ENCODE data around the gene TSHZ1.

Gene TSHZ1

DNA sequence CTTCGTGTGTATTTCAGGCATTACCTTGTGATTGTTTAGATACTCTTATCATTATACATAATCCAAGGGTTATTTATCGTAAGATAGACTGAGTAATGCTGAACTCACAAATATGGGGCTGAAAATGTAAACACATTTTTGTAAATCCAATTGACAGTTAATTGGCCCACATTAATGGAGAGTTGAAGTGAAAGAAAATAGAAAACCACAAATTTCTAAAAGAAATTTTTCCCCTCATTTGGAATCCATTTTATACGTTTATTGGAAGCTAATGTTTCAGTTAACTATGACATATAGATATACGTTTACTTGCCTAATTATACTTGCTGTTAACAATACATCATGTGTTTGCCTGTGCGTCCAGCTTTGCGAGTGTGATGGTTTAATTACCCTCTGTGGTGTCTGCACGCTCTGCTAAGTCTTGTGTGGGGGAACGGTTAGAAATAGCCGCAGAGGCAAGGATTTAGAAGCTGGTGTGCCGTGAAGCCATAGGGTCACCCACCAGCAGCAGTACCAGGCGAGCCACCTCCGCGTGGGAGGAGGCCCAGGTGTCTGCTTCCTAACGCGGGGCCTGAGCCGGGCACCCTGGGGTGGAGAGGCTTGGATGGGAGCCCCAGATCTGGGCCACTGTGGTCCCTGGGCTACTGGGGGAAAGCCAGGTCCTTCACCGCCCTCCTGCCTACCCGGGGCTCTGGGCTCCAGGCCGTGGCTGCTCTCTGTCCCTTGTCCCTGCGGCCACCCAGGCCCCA, 38.0 kb downstream of the TSHZ1 start:
- peak; percentile 89 for DNase-seq

- peak; percentile 53 for DNase-seq
These were observed 38.5 kb downstream of the TSHZ1 start for GRCh38 chr18:75249175-75249518.

DNA sequence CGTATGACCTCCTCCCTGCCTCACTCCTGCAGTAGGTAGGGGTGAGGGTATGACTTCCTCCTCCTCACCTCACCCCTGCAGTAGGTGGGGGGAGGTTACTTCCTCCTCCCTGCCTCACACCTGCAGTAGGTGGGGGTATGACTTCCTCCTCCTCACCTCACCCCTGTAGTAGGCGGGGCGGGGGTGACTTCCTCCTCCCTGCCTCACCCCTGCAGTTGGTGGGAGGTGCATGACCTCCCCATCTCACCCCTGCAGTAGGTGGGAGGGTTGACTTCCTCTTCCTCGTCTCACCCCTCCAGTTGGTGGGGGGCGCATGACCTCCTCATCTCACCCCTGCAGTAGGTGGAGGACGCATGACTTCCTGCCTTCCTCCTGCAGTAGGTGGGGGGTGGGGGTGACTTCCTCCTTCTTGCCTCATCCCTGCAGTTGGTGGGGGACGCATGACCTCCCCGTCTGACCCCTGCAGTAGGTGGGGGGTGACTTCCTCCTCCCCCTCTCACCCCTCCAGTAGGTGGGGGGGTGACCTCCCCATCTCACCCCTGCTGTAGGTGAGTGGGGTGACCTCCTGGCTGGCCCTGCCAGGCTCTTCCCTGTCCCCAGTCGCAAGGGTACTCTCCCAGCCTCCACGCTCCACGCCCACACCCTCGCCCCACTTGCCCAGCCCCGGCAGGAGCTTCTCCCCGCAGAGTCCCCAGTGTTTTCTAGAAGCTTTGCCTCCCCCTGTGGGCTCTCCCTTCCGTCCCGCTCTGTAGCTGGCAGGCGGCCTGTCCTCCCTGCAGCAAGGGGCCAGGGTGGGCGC, 39.3 kb downstream of the TSHZ1 start:
- no peak for DNase-seq

- no peak for DNase-seq
These were observed 39.8 kb downstream of the TSHZ1 start for GRCh38 chr18:75250471-75250821.

DNA sequence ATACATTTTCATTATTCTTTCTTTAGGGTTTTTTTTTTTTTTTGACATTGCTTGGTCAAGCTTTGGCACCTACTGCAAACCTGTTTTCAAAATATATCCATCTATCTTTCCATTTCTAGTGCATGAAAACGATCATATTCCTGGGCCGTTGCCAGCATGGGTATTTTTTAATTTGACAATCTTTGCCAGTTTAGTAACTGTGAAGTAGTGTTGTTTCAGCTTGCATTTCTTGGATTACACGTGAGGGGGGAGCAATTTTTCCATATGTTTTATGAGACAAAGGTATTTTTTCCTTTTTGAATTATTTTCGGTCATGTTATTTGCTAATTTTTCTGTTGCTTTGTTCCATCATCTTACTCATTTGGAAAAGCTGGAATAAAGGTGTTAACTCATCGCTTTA, 40.9 kb downstream of the TSHZ1 start:
- DNase-seq = no peak

GRCh38 chr18:75252136-75252535, 41.5 kb downstream of the TSHZ1 start:
- no peak for DNase-seq

- DNase-seq = no peak
These were observed 42.4 kb downstream of the TSHZ1 start for GRCh38 chr18:75253043-75253442.

- DNase-seq = no peak
These were observed 43.2 kb downstream of the TSHZ1 start for GRCh38 chr18:75253784-75254183.

DNA sequence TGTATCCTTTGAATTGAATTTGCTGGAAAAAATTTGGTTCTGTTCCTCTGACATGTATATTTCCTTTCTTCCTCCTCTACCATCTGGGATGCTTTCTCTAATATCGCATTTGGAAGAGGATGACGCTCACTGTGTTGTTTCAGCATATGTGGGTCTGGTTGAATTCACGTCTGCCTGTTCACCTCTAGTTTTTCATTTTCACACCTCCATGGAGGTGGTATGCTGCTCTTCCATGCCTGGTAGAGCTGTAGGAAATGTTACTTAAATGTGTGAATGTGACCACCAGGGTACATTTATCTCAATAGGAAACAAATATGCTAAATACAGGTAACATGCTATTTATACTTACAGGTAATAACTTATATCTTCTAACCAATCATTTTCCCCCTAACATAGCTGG, 44.5 kb downstream of the TSHZ1 start:
- no peak for DNase-seq

DNA sequence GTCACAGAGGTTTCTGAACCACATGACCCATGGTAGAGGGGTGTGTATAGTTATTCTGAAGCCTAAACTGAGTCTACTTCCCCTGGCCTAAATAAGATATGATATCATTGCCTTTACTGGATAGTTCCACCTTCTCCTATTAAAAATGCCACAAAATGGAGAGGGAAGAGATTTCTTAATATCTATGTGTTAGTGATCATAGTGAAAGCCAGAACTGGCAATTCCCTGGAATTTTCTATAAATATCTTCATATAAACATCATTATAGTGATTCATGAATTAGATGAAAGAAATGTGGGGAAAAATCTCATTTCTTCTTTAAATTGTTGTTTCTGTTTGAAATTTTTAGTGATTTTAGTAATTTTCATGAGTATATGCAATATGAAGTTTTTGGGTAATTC, 45.8 kb downstream of the TSHZ1 start:
- DNase-seq = no peak

DNA sequence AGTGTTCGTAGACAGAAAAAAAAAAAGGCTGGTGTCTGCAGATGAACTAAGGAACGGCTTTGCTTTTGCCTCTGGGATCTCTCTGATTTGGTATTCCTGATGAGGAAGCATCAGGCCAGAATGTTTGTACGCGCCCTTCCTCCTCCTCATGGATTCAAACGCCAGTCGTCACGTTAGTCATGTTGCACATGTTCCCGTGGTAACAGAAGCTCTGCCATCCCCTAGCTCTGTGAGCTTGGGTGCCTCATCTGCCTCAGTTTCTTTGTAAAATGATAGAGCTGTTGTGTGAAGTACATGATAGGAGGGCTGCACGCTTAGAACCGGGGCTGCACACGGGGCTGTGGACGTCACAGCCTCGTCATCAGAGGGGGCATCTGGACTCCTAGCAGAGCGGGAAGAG, 47.0 kb downstream of the TSHZ1 start:
- DNase-seq = no peak

DNA sequence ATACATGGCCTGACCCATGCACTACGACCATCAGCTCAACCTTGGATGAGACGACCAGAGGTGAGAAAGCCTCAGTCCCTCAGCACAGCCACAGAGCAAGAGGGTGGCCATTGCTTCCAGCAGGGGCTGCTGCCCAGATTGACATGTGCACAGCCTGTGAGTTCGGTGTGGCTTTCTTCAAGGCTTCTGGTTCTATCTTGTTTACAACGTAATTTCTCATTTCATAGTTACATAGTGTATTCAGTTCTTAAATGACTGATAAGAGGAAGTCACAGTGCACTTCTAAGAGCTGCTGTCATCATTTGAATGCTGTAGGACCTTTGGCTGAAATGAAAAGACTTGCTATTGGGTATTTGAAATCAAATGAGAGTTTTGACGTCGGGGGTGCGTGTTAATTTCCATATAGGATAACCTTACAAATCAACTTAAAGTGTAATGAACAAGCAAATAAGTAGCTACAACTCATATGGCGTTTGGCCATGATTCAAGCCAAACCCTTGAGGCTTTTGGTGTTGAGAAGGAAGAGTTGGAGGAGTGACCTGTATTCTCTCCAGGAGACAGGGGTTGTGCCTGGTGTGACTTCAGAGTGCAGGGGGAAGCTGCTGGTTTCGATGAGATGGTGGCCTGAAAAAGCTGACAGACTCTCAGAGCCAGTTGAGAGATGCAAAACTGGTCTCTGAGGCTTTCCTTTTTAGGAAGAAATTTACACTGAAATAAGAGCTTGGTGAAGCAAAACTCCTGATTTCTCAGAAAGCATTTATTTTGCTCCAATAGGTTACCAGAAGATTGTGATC, 51.0 kb downstream of the TSHZ1 start:
- DNase-seq = no peak

GRCh38 chr18:75262511-75262910, 51.9 kb downstream of the TSHZ1 start:
- no peak for DNase-seq

- peak; percentile 47 for DNase-seq
These were observed 53.6 kb downstream of the TSHZ1 start for GRCh38 chr18:75264195-75264594.

DNA sequence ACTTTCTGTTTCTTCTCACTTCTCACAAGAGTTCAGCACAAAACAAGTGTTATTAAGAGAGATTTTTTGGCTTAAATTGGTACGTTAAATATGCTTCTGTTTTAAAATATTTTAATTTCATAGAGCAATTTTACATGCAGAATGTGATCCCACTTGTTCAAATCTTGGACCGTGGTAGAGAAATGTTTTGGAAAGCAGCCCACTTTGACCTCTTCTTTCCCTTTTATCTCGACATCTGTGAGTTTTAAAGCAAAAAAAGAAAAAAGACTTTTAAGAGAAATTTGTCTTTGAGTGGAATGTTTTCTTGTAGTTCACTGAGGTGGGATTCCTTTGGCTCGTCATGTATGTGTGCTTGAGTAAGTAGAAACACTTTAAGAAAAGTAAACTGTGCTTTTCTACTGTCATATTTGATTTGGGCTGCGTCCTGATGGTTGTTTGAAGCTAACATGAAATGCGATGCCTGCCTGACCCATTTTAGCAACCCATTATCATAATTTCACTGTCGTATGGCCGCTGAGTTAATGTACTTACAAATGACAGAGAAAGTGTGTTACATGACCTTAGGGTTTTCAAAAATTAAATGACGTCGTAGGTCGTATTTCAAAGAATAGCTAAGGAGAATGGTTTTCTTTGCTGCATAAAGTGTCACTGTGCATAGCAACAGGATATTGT, 54.5 kb downstream of the TSHZ1 start:
- DNase-seq = no peak

DNA sequence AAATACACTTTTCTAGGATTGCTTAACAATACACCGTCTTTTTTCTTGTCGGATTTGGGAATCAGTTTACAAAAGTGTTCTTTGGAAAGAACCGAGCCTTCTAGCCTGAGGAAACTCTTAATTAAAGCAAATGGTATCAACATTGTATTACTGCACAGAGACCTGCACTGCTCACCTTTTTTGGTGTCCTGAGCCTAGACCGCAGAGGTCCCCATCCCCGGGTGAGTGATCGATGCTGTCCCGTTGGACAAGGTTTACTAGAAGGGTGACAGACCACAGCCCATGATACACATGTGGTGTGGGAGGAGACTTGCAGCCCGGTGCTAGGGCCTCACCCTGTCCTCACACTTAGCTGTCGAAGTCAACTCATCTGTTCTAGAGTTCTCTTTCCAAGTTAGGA, 55.3 kb downstream of the TSHZ1 start:
- no peak for DNase-seq

GRCh38 chr18:75267643-75268363, 57.2 kb downstream of the TSHZ1 start:
- no peak for DNase-seq

DNA sequence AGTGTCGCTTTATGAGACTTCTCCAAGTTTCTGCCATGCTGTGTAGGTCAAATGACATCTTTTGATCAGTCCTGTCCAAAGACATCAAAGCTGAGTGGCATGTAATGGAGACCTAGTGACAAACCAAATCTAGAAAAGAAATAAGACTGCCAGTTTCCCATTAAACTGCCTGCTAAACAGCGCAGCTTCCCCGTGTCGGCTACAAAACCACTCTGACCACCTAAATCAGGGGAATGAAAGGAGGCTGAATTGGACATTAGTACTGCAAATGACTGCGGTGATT, 57.7 kb downstream of the TSHZ1 start:
- no peak for DNase-seq

DNA sequence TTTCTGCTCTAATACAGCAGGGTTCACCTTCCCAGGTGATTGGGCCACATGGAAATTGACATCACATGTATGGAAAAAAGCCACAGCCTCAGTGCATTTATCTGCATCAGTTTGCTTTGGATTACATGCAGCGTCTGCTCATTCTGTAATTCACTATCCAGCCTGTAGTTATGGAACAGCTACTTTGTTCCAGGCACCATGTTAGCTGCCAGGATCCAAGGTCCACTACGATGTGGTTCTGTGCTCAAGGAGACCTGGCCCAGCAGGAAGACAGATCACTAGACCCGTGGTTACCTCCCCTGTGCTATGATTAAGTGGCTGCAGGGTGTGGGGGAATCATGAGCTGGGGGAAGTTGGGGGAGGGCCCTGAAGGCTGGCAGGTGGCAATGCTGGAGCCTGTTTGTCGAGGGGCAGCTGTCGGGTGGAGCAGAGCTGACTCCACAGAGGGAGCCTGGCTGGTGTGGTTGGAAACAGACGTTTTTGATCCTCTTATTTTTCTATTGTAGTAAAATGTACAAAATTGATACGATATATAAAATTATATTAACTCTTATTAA, 58.6 kb downstream of the TSHZ1 start:
- DNase-seq = peak; percentile 88

DNA sequence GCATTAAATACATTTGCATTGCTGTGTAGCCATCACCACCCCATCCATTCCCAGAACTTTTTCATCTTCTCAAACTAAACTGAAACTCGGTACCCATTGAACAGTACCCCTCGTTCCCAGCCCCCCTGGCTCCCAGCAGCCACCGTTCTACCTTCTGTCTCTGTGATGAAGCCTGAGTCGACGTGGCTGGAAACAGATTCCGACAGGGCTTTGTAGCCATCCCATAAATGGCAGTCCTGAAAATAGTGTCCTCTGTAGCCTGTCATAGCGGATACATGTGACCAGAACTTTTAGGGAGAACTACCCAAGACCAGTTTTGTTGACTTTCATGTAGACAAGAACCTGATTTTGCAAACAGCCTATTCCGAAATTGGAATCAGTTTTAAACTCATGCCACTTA, 59.1 kb downstream of the TSHZ1 start:
- DNase-seq = no peak

DNA sequence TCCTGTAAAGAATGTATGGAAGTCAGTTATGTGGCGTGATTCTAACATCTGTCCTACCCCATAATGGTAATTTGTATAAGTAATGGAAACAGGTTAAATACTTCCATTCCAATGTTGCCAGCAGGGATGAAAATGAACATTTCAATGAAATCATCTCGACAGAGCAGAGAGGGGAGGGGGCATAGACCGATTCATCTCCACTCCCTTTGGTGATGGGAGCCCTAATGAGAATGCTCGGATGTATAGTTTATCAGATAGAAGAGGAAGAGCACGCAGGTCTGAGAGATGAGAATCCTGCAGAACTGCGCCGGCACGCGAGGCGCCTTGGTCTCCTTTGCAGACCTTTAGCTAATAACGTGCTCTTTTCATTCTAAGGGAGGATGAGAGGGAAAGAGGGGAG, 61.4 kb downstream of the TSHZ1 start:
- no peak for DNase-seq

- no peak for DNase-seq
These were observed 63.2 kb downstream of the TSHZ1 start for GRCh38 chr18:75273817-75274216.

DNA sequence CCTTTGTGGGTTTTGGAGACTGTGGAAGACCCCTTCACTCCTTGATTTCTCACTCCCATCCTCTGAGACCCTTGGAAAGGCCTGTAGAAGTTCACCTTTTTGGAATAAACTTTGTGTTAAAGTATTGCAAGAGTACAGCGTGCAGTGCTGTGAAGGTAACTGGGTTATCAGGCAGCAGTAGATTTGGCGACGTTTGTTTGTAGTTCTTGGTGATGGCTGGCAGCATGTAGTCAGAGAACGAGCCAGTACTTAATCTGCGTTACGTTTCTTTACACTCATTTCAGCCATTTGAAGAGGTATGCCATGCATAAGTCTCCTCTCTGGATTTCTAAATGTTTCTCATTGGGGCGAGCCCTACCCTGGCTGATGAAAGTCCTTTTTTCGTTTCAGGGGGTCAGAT, 64.6 kb downstream of the TSHZ1 start:
- DNase-seq = no peak
